Mesodermal cell (in vitro differentiated cells): Measurements from ENCODE around the gene HDAC7.
A peak's percentile ranks its signal among the peaks of the same experiment; 100 is the strongest.

ENCODE experiments used
- H3K27ac ChIP-seq: 2 replicates; pipeline ENCODE4 v1.7.0; 2013; ENCODE audit warnings: mild to moderate bottlenecking, low read depth, low read length, moderate library complexity; ENCODE audit not compliant: severe bottlenecking
- H3K36me3 ChIP-seq: 2 replicates; pipeline ENCODE4 v1.7.1; 2013; ENCODE audit warnings: mild to moderate bottlenecking, low read length, moderate library complexity; ENCODE audit not compliant: control insufficient read depth, insufficient read depth
- H3K4me1 ChIP-seq: one replicate; pipeline ENCODE4 v1.7.1; 2013; ENCODE audit warnings: mild to moderate bottlenecking, low read length; ENCODE audit not compliant: insufficient read depth, control insufficient read depth, poor library complexity, severe bottlenecking
- H3K4me3 ChIP-seq: 2 replicates; pipeline ENCODE4 v1.7.0; 2013; ENCODE audit warnings: low read length, control low read depth, mild to moderate bottlenecking; ENCODE audit not compliant: insufficient read depth, poor library complexity, severe bottlenecking; ENCODE audit errors: extremely low read depth
- H3K9me3 ChIP-seq: 2 replicates; pipeline ENCODE4 v1.7.1; 2013; ENCODE audit warnings: mild to moderate bottlenecking, low read length, moderate library complexity; ENCODE audit not compliant: control insufficient read depth
- WGBS, 2 experiments: methylation state at CpG; one replicate each; pipeline ENCODE4 v1.1.5; 2013; ENCODE audit warnings: missing lambda C conversion rate in 2 of 2; ENCODE audit not compliant: insufficient coverage in 2 of 2; 5-methylcytosine and 5-hydroxymethylcytosine counted together

Gene HDAC7

DNA sequence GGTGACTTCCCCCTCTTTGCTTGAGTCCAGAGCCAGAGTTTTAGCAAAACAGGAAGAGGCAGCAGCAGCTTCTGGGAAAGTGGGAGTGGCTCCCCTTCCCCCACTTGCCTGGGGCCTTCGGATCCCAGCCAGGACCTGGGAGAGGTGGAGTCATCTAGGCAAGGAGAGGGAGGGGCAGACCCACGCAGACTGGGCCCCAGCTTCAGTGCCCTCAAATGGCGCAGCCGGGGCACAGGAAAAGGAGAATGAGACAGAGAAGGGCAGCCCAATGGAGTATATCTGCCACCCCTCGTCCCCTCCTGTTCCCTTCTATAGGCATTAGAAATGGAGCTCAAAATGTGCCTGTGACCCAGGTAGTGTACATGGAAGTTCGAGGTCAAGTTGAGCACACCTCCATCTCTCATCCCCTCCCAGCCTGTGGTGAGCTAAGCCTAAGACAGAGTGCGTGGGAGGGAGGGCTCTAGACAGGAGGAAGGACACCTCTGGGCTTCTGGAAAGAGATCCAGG is 9.3 kb upstream of the HDAC7 start:
- Histone ChIP-seq H3K9me3 (no peaks in the 10 kb centered on the region), H3K27ac (no peak overlapping the region)

DNA sequence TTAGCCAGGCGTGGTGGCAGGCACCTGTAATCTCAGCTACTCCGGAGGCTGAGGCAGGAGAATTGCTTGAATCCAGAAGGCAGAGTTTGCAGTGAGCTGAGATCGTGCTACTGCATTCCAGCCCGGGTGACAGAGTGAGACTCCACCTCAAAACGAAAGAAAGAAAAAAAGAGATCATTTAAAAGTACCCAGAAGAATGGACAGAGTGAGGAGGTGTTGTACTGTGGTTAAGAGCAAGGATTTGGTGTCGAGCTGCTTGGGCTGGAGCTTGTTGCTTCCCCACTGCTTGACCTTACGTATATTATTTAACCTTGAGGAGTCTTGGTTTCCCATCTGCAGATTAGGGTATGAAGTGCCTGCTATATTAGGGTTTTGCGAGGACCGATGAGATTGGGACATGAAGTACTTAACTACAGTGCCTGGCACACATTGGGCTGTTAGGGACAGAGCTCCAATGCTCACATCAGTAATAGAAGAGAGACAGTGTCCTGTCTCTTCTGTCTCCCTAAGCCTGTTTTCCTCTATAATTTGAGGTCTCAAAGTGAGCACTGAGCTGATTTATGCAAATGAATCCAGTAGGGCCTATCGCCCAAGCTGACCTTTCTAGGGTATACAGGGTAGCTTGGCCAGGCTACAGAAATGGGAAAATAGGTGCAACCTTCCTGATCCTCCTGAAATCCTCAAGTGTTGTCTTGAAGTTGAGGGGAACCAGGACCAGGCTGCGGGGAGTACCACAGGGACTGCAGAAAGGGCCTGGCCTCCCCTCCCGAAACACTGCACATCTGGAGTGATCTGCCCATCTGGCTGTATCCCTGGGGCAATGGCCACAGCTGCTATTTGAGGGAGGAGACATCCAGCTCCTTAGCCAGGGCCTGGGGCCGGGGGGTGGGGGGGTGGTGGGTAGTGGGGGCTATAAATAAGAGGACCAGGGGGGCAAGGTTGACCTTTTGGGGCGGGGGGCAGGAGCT is 8.6 kb upstream of the HDAC7 start:
- Histone ChIP-seq H3K36me3 (no peaks in the 10 kb centered on the region), H3K9me3 (no peaks in the 10 kb centered on the region), H3K4me3 (no peak overlapping the region), H3K27ac (no peak overlapping the region), H3K4me1 (peaks cover 45% of the 10 kb centered on the region)
- 87 to 91% methylated on average over 10 to 13 of the region's 14 CpGs for WGBS, 2 experiments

More for the DNA sequence above, 9.3 kb upstream of the HDAC7 start:
- Histone ChIP-seq H3K4me1 (peaks cover 41% of the 10 kb centered on the region), H3K36me3 (no peaks in the 10 kb centered on the region), H3K4me3 (no peak overlapping the region)
- 17% methylated on average over 4 of the region's 7 CpGs; no CpG with 5 or more reads in 1 of the 2 experiments for WGBS, 2 experiments

DNA sequence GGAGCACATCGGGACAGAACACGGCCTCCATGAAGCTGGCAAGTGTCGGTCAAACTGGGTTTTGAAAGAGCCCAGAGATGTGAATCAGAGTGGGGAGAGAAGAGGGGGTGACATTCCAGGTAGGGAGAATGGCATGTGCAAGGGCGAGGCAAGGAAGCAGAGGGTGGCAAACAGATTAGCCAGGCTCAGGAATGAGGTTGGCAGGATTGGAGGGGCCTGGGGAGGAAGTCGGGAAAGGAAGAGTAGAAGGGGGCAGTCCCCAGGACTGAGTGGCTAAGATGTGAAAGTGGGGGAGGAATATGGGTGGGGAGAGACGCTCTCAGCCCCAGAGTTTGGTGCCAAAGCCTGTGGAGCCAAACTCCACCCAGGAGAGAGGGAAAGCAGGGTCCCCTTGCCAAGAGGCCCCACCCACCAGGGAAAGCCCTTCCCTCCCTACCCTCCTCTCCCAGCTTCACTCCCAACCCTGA is 5.5 kb upstream of the HDAC7 start:
- Histone ChIP-seq H3K9me3 (no peaks in the 10 kb centered on the region), H3K27ac (no peak overlapping the region), H3K4me3 (no peak overlapping the region), H3K36me3 (no peaks in the 10 kb centered on the region), H3K4me1 (peaks cover 62% of the 10 kb centered on the region)
- WGBS, 2 experiments, result 79 to 93% methylated on average over 5 to 6 of the region's 6 CpGs

DNA sequence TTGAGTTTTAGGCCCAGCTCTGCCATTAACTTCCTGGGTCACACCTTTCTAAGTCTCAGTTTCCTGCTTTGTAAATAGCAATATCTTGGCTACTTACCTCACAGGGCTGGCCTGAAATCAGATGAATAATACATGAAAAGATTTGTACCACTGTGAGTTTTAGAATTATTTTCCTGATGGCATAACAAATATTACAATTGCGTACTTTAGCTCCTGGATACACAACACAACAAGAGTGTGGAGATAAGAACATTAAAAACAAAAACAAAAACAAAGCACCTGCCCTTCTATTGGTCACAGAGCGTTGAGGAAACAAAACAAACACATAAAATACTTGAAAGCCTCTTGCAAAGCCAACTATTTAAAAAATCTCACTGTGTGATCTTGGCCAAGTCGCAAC is 4.9 kb upstream of the HDAC7 start:
- Histone ChIP-seq H3K27ac (no peak overlapping the region), H3K4me3 (no peak overlapping the region), H3K4me1 (peaks cover 58% of the 10 kb centered on the region), H3K9me3 (no peaks in the 10 kb centered on the region), H3K36me3 (no peaks in the 10 kb centered on the region)
- 100% methylated on average over 2 of the region's 3 CpGs; no CpG with 5 or more reads in 1 of the 2 experiments for WGBS, 2 experiments

DNA sequence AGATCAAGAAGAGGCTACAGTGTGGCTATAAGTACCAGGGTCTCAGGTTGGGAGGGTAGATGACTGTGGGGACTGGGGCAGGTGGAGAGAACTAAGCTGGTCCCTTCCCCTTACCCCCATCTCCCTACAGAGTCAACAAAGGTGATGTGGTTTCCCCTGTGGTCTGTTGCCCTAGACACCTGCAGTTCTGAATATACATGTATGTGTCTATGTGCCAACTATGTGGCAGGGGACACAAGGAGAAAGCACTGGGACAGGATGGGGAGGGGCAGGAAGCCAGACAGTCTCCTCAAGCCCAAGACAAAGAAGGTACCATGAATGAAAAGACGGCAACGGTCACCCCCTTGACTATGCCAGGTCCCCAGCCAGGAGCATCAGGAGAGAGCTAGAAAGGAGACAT is 4.5 kb upstream of the HDAC7 start:
- WGBS, 2 experiments, result 94 to 100% methylated on average over 1 to 2 of the region's 2 CpGs
- H3K27ac ChIP-seq, result no peak overlapping the region
- H3K4me1 ChIP-seq, result peaks cover 54% of the 10 kb centered on the region
- no peak overlapping the region for H3K4me3 ChIP-seq
- no peaks in the 10 kb centered on the region for H3K9me3 ChIP-seq
- H3K36me3 ChIP-seq, result no peaks in the 10 kb centered on the region

DNA sequence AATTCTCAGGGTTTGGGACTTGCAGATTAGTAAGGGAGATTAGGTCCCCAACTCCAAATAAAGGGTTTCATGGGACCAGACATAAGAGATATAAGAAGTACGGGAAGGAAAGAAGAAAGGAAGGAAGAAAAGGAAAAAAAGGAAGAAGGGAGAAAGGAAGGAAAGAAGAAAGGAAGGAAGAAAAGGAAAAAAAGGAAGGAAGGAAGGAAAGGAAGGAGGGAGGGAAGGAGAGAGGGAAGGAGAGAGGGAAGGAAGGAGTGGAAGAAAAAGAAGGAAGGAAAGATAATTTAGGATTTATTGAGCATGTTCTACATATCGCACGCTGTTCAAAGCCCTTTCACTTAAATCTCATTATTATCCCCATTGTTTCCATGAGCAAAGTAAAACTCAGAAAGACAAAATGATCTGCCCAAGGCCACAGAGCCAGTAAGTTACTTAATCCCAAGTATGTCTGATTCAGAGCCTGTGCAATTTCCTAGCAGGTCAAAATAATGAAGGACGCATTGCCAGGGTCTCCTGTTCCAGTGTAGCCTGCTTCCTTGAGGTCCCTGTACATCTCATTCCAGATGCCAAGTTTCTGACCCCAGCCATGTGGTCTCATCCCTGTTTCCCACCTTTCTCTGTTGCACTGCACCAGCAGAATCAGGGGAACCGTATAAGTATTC is 3.9 kb upstream of the HDAC7 start:
- Histone ChIP-seq H3K36me3 (peaks cover 1% of the 10 kb centered on the region), H3K4me1 (peaks cover 51% of the 10 kb centered on the region), H3K9me3 (no peaks in the 10 kb centered on the region), H3K27ac (no peak overlapping the region), H3K4me3 (no peak overlapping the region)
- WGBS, 2 experiments, result 93 to 97% methylated on average over 3 of the region's 5 CpGs

DNA sequence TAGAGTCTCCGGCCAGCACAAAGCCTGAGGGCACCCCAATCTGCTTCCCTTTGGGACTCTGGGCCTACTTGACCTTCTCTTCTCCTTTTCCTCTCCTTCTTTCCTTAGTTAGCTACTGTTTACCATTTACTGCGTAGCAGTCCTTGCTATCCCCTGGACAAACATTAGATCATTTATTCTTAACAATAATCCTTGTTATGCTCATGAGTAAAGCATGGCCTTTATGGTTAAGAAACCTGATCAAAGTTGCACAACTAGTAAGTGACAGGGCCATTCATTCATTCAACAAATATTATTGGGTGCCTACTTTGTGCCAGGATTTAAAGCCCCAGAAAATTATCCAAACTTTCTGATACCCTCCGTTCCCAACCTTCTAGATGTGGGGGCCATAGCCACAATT is 3.2 kb upstream of the HDAC7 start:
- Histone ChIP-seq H3K4me1 (peaks cover 52% of the 10 kb centered on the region), H3K36me3 (peaks cover 8% of the 10 kb centered on the region), H3K27ac (no peak overlapping the region), H3K4me3 (no peak overlapping the region), H3K9me3 (no peaks in the 10 kb centered on the region)
- 86 to 100% methylated on average over 2 of the region's 3 CpGs for WGBS, 2 experiments

DNA sequence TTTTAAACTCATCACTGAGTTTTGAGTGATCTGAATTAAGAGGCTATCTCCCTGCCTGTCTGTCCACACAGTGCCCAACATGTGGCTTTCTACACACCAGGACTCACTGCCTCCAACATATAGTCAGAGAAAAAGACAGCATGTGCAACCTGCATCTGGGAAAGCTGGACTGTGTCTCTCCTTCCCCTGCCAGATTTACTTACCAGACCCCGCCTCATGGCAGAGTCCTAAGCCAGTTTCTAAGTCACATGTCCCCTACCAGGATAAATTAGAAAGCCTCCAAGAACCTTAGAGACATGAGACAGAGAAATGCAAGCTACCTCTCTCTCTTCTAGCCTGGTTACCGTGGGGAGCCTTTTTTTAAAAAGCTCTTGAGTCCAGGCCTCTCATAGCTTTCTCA is 2.7 kb upstream of the HDAC7 start:
- Histone ChIP-seq H3K4me3 (no peak overlapping the region), H3K36me3 (peaks cover 13% of the 10 kb centered on the region), H3K9me3 (no peaks in the 10 kb centered on the region), H3K4me1 (peaks cover 57% of the 10 kb centered on the region), H3K27ac (no peak overlapping the region)
- WGBS, 2 experiments, result 86 to 100% methylated on average over 1 to 2 of the region's 2 CpGs

DNA sequence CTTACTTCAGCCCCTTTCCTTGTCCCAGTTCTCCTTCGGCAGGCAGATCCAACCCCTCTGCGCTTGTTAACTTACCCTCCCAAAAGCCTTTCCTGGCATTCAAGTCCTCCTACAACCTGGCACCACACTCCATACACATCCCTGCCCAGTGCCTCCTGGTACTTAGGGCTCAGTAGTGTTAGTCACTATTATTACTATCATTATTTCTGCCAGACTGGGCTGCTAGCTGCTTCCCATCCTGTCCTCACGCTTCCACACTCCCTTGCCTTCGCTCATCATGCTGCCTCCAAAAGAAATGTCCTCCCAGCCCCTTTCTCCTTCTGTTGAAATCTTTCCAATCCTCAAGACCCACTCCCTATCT is 1.6 kb upstream of the HDAC7 start:
- Histone ChIP-seq H3K27ac (peak overlapping the region; percentile 99), H3K36me3 (peaks cover 15% of the 10 kb centered on the region), H3K4me3 (no peak overlapping the region), H3K9me3 (no peaks in the 10 kb centered on the region), H3K4me1 (peaks cover 68% of the 10 kb centered on the region)
- WGBS, 2 experiments, result 87 to 94% methylated on average over 3 to 4 of the region's 4 CpGs

DNA sequence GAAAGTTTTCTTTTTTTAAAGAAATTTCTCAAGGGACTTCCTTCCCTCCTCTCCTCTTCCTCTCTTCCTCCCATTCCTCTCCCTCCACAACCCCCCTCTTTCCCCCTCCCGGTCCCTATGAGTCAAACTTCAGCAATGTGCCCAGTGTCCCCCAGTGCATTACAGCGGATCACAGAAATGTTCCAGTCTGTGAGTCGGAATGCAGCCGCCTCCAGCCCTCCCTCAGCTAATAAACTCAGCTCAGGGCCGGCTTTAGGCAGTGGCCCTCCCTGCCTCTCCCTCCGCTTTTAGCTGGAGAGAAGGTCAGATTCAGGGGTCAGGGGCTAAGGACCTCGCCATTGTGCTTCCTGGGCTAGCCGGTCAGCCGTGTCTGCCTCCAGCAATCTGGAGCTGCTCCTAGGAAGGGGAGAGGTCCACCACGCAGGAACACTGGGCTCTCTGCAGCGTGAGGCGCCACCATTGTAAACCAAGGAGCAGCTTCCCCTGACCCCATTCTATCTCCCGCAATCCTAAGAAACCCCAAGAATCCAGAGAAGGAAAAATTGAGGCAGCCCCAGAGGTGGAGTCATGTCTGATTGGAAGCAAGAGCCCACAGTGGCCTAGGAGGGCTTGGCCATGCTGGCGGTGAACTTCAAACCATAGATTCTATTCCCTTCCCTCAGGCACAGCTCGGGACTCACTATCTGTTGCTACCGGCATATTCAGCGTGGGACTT is 1.1 kb upstream of the HDAC7 start:
- Histone ChIP-seq H3K4me1 (peaks cover 72% of the 10 kb centered on the region), H3K4me3 (peak overlapping the region; percentile 69), H3K36me3 (peaks cover 21% of the 10 kb centered on the region), H3K9me3 (no peaks in the 10 kb centered on the region), H3K27ac (peak overlapping the region; percentile 99)
- WGBS, 2 experiments, result 26 to 28% methylated on average over 11 of the region's 17 CpGs
